Activated B cell treated with CpG ODN at 0.5 μM for 24 hours (primary cell): ENCODE measurements around the gene FANCD2. TPM values are rescaled to one million over a fixed set of nuclear protein-coding genes. Genes with fewer than 3 reads are reported as not detected.
"Not testable (repeated sequence)": the region's sequence is repeated elsewhere in the genome, so short reads cannot be mapped to it uniquely, and the experiment has no call there.

ENCODE experiments used
- ATAC-seq: fragments of 200-7000 bp; cut with Tn5 transposase; one replicate; pipeline ENCODE4 v1.10.0; 2021; ENCODE audit warnings: low read depth, mild to moderate bottlenecking, moderate library complexity
- CTCF ChIA-PET: fragments of 350-600 bp; sonication (Branson Sonifier 250); formaldehyde crosslinking; loops from one replicate; lab custom pipeline; 2021; ENCODE audit warnings: antibody characterized with exemption; lab: Charles Lee
- POLR2A ChIA-PET: fragments of 350-600 bp; sonication (Branson Sonifier 250); formaldehyde crosslinking; loops from one replicate; lab custom pipeline; 2021; ENCODE audit warnings: antibody characterized with exemption; lab: Charles Lee
- DNase-seq: peaks from one replicate; pipeline ENCODE4 v3.0.0; 2022
- H3K27ac Mint-ChIP-seq: one replicate; pipeline ENCODE4 v1.8.0; 2020; ENCODE audit warnings: mixed read lengths
- H3K27me3 Mint-ChIP-seq: one replicate; pipeline ENCODE4 v1.8.0; 2021; ENCODE audit warnings: mixed read lengths
- H3K36me3 Mint-ChIP-seq: one replicate; pipeline ENCODE4 v1.8.0; 2021; ENCODE audit warnings: low read depth, mixed read lengths
- H3K4me1 Mint-ChIP-seq: one replicate; pipeline ENCODE4 v1.8.0; 2021; ENCODE audit warnings: mixed read lengths
- H3K4me3 Mint-ChIP-seq: one replicate; pipeline ENCODE4 v1.8.0; 2020; ENCODE audit warnings: mild to moderate bottlenecking, mixed read lengths
- H3K9me3 Mint-ChIP-seq: one replicate; pipeline ENCODE4 v1.8.0; 2020; ENCODE audit warnings: mixed read lengths
- CTCF ChIP-seq: fragments of 200-600 bp; IDR thresholded peaks from one replicate; pipeline ENCODE4 v1.8.0; 2022; ENCODE audit warnings: antibody characterized with exemption, mild to moderate bottlenecking
- intact Hi-C: fragments of 100-400 bp; cut with micrococcal nuclease; formaldehyde crosslinking; loops from one replicate; pipeline ENCODE4 v1.15.1; 2024
- total RNA-seq: library from RNA; stranded (reverse); gene quantifications from 2 replicates; pipeline ENCODE4 v1.2.3, GENCODE V29; 2022

FANCD2 gene
- total RNA-seq, 1 donor from 2014 or later, result 31.4 TPM

GRCh38 chr3:10116928-10117327 lies 90.7 kb downstream of the FANCD2 start:
- ChIA-PET CTCF (no interaction called here), POLR2A (interaction anchor here (0.5 to 3.5 kb wide), 5 partner anchors 25 to 1163 kb away, joined by 3 to 32 read pairs (median 3); partner anchors contain the start of genes TATDN2 and VHL)
- Mint-ChIP-seq H3K36me3 (peaks cover 36% of the 10 kb centered on the region), H3K4me3 (peak overlapping the region; percentile 100), H3K27ac (no peak overlapping the region), H3K4me1 (peaks cover 40% of the 10 kb centered on the region), H3K9me3 (no peaks in the 10 kb centered on the region), H3K27me3 (no peaks in the 10 kb centered on the region)
- ATAC-seq, result no peak
- TF ChIP-seq CTCF, result no peak
- intact Hi-C loops, result loop anchor here (5.0 kb wide), 2 partner anchors 325 to 1525 kb away; partner anchors contain the start of genes ARPC4, TADA3 and VGLL4
- no peak for DNase-seq

GRCh38 chr3:10119376-10119775 lies 93.1 kb downstream of the FANCD2 start:
- intact Hi-C loops, result loop anchor here (5.0 kb wide), 2 partner anchors 327 to 1523 kb away; partner anchors contain the start of genes ARPC4, TADA3 and VGLL4
- H3K4me1 Mint-ChIP-seq, result peaks cover 47% of the 10 kb centered on the region
- H3K27ac Mint-ChIP-seq, result no peak overlapping the region
- no peaks in the 10 kb centered on the region for H3K27me3 Mint-ChIP-seq
- TF ChIP-seq CTCF, result no peak
- ATAC-seq (no peak), DNase-seq (no peak)
- CTCF ChIA-PET, result no interaction called here
- POLR2A ChIA-PET, result interaction anchor here (0.7 kb wide), 1 partner anchor 44 kb away, joined by 4 read pairs; no protein-coding TSS in a partner anchor
- no peak overlapping the region for H3K4me3 Mint-ChIP-seq
- peaks cover 48% of the 10 kb centered on the region for H3K36me3 Mint-ChIP-seq
- no peaks in the 10 kb centered on the region for H3K9me3 Mint-ChIP-seq

GRCh38 chr3:10121064-10121463 lies 94.8 kb downstream of the FANCD2 start:
- CTCF ChIA-PET, result no interaction called here
- Mint-ChIP-seq H3K27me3 (no peaks in the 10 kb centered on the region), H3K4me3 (no peak overlapping the region), H3K4me1 (peaks cover 35% of the 10 kb centered on the region), H3K36me3 (peaks cover 54% of the 10 kb centered on the region), H3K27ac (no peak overlapping the region), H3K9me3 (no peaks in the 10 kb centered on the region)
- no peak for ATAC-seq
- no peak for DNase-seq
- POLR2A ChIA-PET, result no interaction called here
- TF ChIP-seq CTCF, result no peak
- intact Hi-C loops, result no loop called here

GRCh38 chr3:10122724-10123123 lies 96.5 kb downstream of the FANCD2 start:
- no peaks in the 10 kb centered on the region for H3K27me3 Mint-ChIP-seq
- H3K36me3 Mint-ChIP-seq, result peaks cover 66% of the 10 kb centered on the region
- DNase-seq, result no peak
- H3K27ac Mint-ChIP-seq, result no peak overlapping the region
- no peak for ATAC-seq
- POLR2A ChIA-PET, result no interaction called here
- no peak overlapping the region for H3K4me3 Mint-ChIP-seq
- intact Hi-C loops, result no loop called here
- CTCF ChIA-PET, result no interaction called here
- H3K4me1 Mint-ChIP-seq, result peaks cover 21% of the 10 kb centered on the region
- TF ChIP-seq CTCF, result no peak
- H3K9me3 Mint-ChIP-seq, result no peaks in the 10 kb centered on the region

- H3K27ac Mint-ChIP-seq, ATAC-seq, DNase-seq, H3K36me3 Mint-ChIP-seq, H3K9me3 Mint-ChIP-seq, H3K4me3 Mint-ChIP-seq, CTCF ChIA-PET, H3K27me3 Mint-ChIP-seq, H3K4me1 Mint-ChIP-seq, intact Hi-C loops: not testable (repeated sequence)
- POLR2A ChIA-PET, result interaction anchor here (1.1 kb wide), 1 partner anchor 16 kb away, joined by 6 read pairs; no protein-coding TSS in a partner anchor
Measured at GRCh38 chr3:10135872-10136271, 109.6 kb downstream of the FANCD2 start.
